ENCODE results near the gene PVRIG.

- TF ChIP-seq CTCF (conservative IDR thresholded peaks at IDR 0.05; ENCODE audit: low read depth, low read length) (no peak), EZH2 (IDR thresholded peaks at IDR 0.05; ENCODE audit: borderline replicate concordance, low read depth, low read length, poor library complexity, severe bottlenecking) (no peak)
Measured at GRCh38 chr7:100192969-100193368, 26.8 kb upstream of the PVRIG start.
